Esophagus muscularis mucosa (tissue), 4 donors: ENCODE data around the gene AGTPBP1.

ENCODE experiments used
- CTCF ChIP-seq, 3 experiments: fragments of 200-600 bp in 2 of 3; fragments of 450-650 bp in 1 of 3; sonication (generic) in 2 of 3; IDR thresholded peaks; one replicate each; pipeline ENCODE4 v1.5.1; 2017 to 2019; ENCODE audit warnings: antibody characterized with exemption in 3 of 3, mild to moderate bottlenecking in 2 of 3, moderate library complexity in 1 of 3
- EP300 ChIP-seq: sonication (generic); formaldehyde crosslinking; IDR thresholded peaks from one replicate; pipeline ENCODE4 v1.6.1; 2017; ENCODE audit warnings: antibody characterized with exemption
- POLR2A ChIP-seq: fragments of 450-650 bp; IDR thresholded peaks from one replicate; pipeline ENCODE4 v1.6.1; 2017; ENCODE audit warnings: antibody characterized with exemption, moderate library complexity, mild to moderate bottlenecking, low read depth
- POLR2AphosphoS5 ChIP-seq, 2 donors: sonication (generic); formaldehyde crosslinking; IDR thresholded peaks; one replicate each; pipeline ENCODE4 v1.6.1; 2017; ENCODE audit warnings: antibody characterized with exemption in 2 of 2

- TF ChIP-seq POLR2A (no peak), CTCF (IDR thresholded peaks at IDR 0.05) (no peak), EP300 (no peak), POLR2AphosphoS5 (IDR thresholded peaks at IDR 0.05) (no peak)
Measured at GRCh38 chr9:85521371-85522197, 220.2 kb downstream of the AGTPBP1 start.
